ENCODE measurements around the gene NME4.

- TF ChIP-seq, protein P1, sequence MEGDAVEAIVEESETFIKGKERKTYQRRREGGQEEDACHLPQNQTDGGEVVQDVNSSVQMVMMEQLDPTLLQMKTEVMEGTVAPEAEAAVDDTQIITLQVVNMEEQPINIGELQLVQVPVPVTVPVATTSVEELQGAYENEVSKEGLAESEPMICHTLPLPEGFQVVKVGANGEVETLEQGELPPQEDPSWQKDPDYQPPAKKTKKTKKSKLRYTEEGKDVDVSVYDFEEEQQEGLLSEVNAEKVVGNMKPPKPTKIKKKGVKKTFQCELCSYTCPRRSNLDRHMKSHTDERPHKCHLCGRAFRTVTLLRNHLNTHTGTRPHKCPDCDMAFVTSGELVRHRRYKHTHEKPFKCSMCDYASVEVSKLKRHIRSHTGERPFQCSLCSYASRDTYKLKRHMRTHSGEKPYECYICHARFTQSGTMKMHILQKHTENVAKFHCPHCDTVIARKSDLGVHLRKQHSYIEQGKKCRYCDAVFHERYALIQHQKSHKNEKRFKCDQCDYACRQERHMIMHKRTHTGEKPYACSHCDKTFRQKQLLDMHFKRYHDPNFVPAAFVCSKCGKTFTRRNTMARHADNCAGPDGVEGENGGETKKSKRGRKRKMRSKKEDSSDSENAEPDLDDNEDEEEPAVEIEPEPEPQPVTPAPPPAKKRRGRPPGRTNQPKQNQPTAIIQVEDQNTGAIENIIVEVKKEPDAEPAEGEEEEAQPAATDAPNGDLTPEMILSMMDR (conservative IDR thresholded peaks at IDR 0.05; ENCODE audit: low read length): no peak
- TF ChIP-seq EZH2phosphoT487 (IDR thresholded peaks at IDR 0.05; ENCODE audit: borderline replicate concordance, low read depth, low read length): no peak
These were observed 24.6 kb upstream of the NME4 start for GRCh38 chr16:372302-372983.

All from OCI-LY7 (cell line).